SKM-1 treated with dmso at 0.1 percent for 144 hours (cell line): Measurements from ENCODE around the gene KRT222.

Source experiments
- DNase-seq: peaks from one replicate; lab custom pipeline; 2025; ENCODE audit not compliant: unreplicated experiment; lab: John Stamatoyannopoulos, UW

KRT222 gene

GRCh38 chr17:40659911-40660310 lies 5.1 kb downstream of the KRT222 start:
- no peak for DNase-seq

GRCh38 chr17:40658396-40658795 lies 6.6 kb downstream of the KRT222 start:
- DNase-seq, result no peak

- no peak for DNase-seq
These were observed 13.0 kb downstream of the KRT222 start for GRCh38 chr17:40651939-40652338.

- DNase-seq, result no peak
These were observed 16.5 kb downstream of the KRT222 start for GRCh38 chr17:40648384-40648968.

- peak; percentile 67 for DNase-seq
These were observed 17.2 kb downstream of the KRT222 start, which contains the start of gene SMARCE1 for GRCh38 chr17:40647624-40648383. SMARCE1 (minus strand) TSS chr17:40647818; CDS start chr17:40645802, 2,016 bp downstream.

GRCh38 chr17:40646791-40647623 lies 18.0 kb downstream of the KRT222 start:
- peak; percentile 20 for DNase-seq

- DNase-seq, result no peak
These were observed 19.0 kb downstream of the KRT222 start for GRCh38 chr17:40645943-40646342.

- DNase-seq, result no peak
These were observed 19.7 kb downstream of the KRT222 start for GRCh38 chr17:40645291-40645690.

- no peak for DNase-seq
These were observed 27.0 kb downstream of the KRT222 start for GRCh38 chr17:40637931-40638330.

GRCh38 chr17:40633871-40634270 lies 31.1 kb downstream of the KRT222 start:
- no peak for DNase-seq

- DNase-seq, result no peak
These were observed 32.8 kb downstream of the KRT222 start for GRCh38 chr17:40632216-40632615.

- no peak for DNase-seq
These were observed 35.1 kb downstream of the KRT222 start for GRCh38 chr17:40629842-40630241.

- DNase-seq, result no peak
These were observed 39.7 kb downstream of the KRT222 start for GRCh38 chr17:40625311-40625710.

GRCh38 chr17:40623419-40624210 lies 41.4 kb downstream of the KRT222 start:
- no peak for DNase-seq

- DNase-seq, result peak; percentile 21
These were observed 42.5 kb downstream of the KRT222 start for GRCh38 chr17:40622509-40622928.

- DNase-seq, result no peak
These were observed 43.4 kb downstream of the KRT222 start for GRCh38 chr17:40621578-40621977.

GRCh38 chr17:40621019-40621418 lies 44.0 kb downstream of the KRT222 start:
- DNase-seq, result no peak

GRCh38 chr17:40618754-40619625 lies 46.0 kb downstream of the KRT222 start:
- DNase-seq, result no peak

- DNase-seq, result peak; percentile 18
These were observed 47.2 kb downstream of the KRT222 start for GRCh38 chr17:40617678-40618240.

- no peak for DNase-seq
These were observed 48.4 kb downstream of the KRT222 start for GRCh38 chr17:40616592-40616991.
